Spleen (tissue), 7 donors: ENCODE results near the gene MAGEB5.

Source experiments
- CTCF ChIP-seq, 11 experiments: fragments of 200-600 bp in 7 of 11; fragments of 450-650 bp in 4 of 11; sonication (generic) in 4 of 11; IDR thresholded peaks in 8 of 11; conservative IDR thresholded peaks in 3 of 11; 1 replicate in 7 of 11; 2 replicates in 4 of 11; pipeline versions ENCODE4 v1.4.0 to v1.8.0; 2016 to 2021; ENCODE audit warnings: antibody characterized with exemption in 11 of 11, inconsistent platforms in 4 of 11, mild to moderate bottlenecking in 1 of 11
- POLR2A ChIP-seq, 3 donors: fragments of 450-650 bp; IDR thresholded peaks; one replicate each; pipeline ENCODE4 v1.5.1; 2017; ENCODE audit warnings: antibody characterized with exemption in 3 of 3, mild to moderate bottlenecking in 1 of 3
- POLR2AphosphoS5 ChIP-seq, 3 donors: sonication (generic); formaldehyde crosslinking; IDR thresholded peaks; one replicate each; pipeline ENCODE4 v1.5.1; 2017; ENCODE audit warnings: antibody characterized with exemption in 3 of 3
- donor health status: DM: no; HTN: no; CAD: no; lungs with moderate emphysema.
- donor health status: DM: no; HTN: no; CAD: no.
- donor health status: DM: no; HTN: no; CAD: no.

- no peak for TF ChIP-seq CTCF (IDR thresholded peaks at IDR 0.05 in 8 of 11, conservative IDR thresholded peaks at IDR 0.05 in 3 of 11)
- no peak for TF ChIP-seq POLR2A (IDR thresholded peaks at IDR 0.05)
- TF ChIP-seq POLR2AphosphoS5 (IDR thresholded peaks at IDR 0.05), result no peak
Observed at GRCh38 chrX:26253526-26253925, 37.6 kb downstream of the MAGEB5 start.
